Spinal cord (tissue), 10 donors: ENCODE data around the gene SHANK1. TPM values are rescaled to one million over a fixed set of nuclear protein-coding genes. Genes with fewer than 3 reads are reported as not detected.

Experiments
- DNase-seq, 6 donors: peaks; one replicate each; pipeline versions ENCODE4 v3.0.0 to v3.0.0-alpha.2; 2013 to 2015; ENCODE audit warnings: low spot score in 6 of 6, low read depth in 4 of 6
- H3K27ac ChIP-seq: one replicate; pipeline ENCODE4 v1.5.1; 2013; ENCODE audit warnings: low read depth, low read length, control low read depth
- H3K27me3 ChIP-seq: one replicate; pipeline ENCODE4 v1.6.1; 2013; ENCODE audit warnings: low read length; ENCODE audit not compliant: control insufficient read depth, insufficient read depth
- H3K36me3 ChIP-seq: one replicate; pipeline ENCODE4 v1.6.1; 2013; ENCODE audit warnings: low read length; ENCODE audit not compliant: control insufficient read depth, insufficient read depth
- H3K4me1 ChIP-seq: one replicate; pipeline ENCODE4 v1.6.1; 2013; ENCODE audit warnings: low read length; ENCODE audit not compliant: control insufficient read depth, insufficient read depth
- H3K4me3 ChIP-seq: one replicate; pipeline ENCODE4 v1.5.1; 2013; ENCODE audit warnings: low read depth, low read length, control low read depth
- H3K9me3 ChIP-seq: one replicate; pipeline ENCODE4 v1.6.1; 2013; ENCODE audit warnings: low read length; ENCODE audit not compliant: control insufficient read depth, insufficient read depth
- WGBS: methylation state at CpG from one replicate; pipeline ENCODE4 v1.1.5; 2013; ENCODE audit warnings: missing lambda C conversion rate; ENCODE audit not compliant: insufficient coverage; 5-methylcytosine and 5-hydroxymethylcytosine counted together
- polyA plus RNA-seq, 2 donors: library from polyadenylated mRNA; unstranded; fragments of 120-200 nt; gene quantifications; one replicate each; pipeline ENCODE4 v1.2.1, GENCODE V29; 2013; ENCODE audit not compliant: insufficient read length in 2 of 2
- total RNA-seq, 2 donors: library from RNA; depleted of rRNA in 1 of 2; stranded (reverse); fragments of 120-200 nt in 1 of 2; fragments of >200 nt in 1 of 2; gene quantifications; one replicate each; pipeline versions ENCODE4 v1.2.3 to v1.2.4, GENCODE V29; 2013 to 2014
- donor health status: healthy.

SHANK1 gene
- total and polyA plus RNA-seq, 4 donors, result 8.4 to 116 (median 61.9) TPM

GRCh38 chr19:50706387-50706786 lies 13.2 kb downstream of the SHANK1 start:
- WGBS, result 95% methylated on average over 4 of the region's 5 CpGs
- Histone ChIP-seq H3K4me3 (no peak overlapping the region), H3K36me3 (peaks cover 65% of the 10 kb centered on the region), H3K4me1 (no peaks in the 10 kb centered on the region), H3K9me3 (no peaks in the 10 kb centered on the region), H3K27ac (no peak overlapping the region), H3K27me3 (no peaks in the 10 kb centered on the region)
- DNase-seq, result no peak

GRCh38 chr19:50705422-50706019 lies 14.1 kb downstream of the SHANK1 start:
- 42% methylated on average over 6 of the region's 9 CpGs for WGBS

GRCh38 chr19:50703915-50704796 lies 15.4 kb downstream of the SHANK1 start:
- H3K27ac ChIP-seq, result no peak overlapping the region
- no peak overlapping the region for H3K4me3 ChIP-seq
- no peaks in the 10 kb centered on the region for H3K9me3 ChIP-seq
- H3K4me1 ChIP-seq, result no peaks in the 10 kb centered on the region
- no peaks in the 10 kb centered on the region for H3K27me3 ChIP-seq
- DNase-seq, result peak in 2 of 6 donors; percentile 32 to 58
- WGBS, result 47% methylated on average over 19 of the region's 22 CpGs
- H3K36me3 ChIP-seq, result peaks cover 60% of the 10 kb centered on the region

More at GRCh38 chr19:50705422-50706019, 14.1 kb downstream of the SHANK1 start:
- Histone ChIP-seq H3K36me3 (peaks cover 61% of the 10 kb centered on the region), H3K27me3 (no peaks in the 10 kb centered on the region), H3K4me3 (no peak overlapping the region), H3K27ac (no peak overlapping the region), H3K4me1 (no peaks in the 10 kb centered on the region), H3K9me3 (no peaks in the 10 kb centered on the region)
- DNase-seq, result peak in 2 of 6 donors; percentile 65 to 81

- H3K4me1 ChIP-seq, result no peaks in the 10 kb centered on the region
- no peaks in the 10 kb centered on the region for H3K9me3 ChIP-seq
- H3K27me3 ChIP-seq, result no peaks in the 10 kb centered on the region
- H3K36me3 ChIP-seq, result peaks cover 54% of the 10 kb centered on the region
- no peak overlapping the region for H3K27ac ChIP-seq
- H3K4me3 ChIP-seq, result no peak overlapping the region
- 76% methylated on average over 45 of the region's 47 CpGs for WGBS
- no peak for DNase-seq
These were observed 16.5 kb downstream of the SHANK1 start for GRCh38 chr19:50702871-50703829.

GRCh38 chr19:50702158-50702870 lies 17.3 kb downstream of the SHANK1 start:
- WGBS, result 85% methylated on average over 18 of the region's 23 CpGs
- Histone ChIP-seq H3K36me3 (peaks cover 47% of the 10 kb centered on the region), H3K4me1 (no peaks in the 10 kb centered on the region), H3K27me3 (no peaks in the 10 kb centered on the region), H3K4me3 (no peak overlapping the region), H3K27ac (no peak overlapping the region), H3K9me3 (no peaks in the 10 kb centered on the region)
- no peak for DNase-seq

- WGBS, result 90% methylated on average over 10 of the region's 13 CpGs
- DNase-seq, result no peak
- Histone ChIP-seq H3K4me1 (peaks cover 4% of the 10 kb centered on the region), H3K36me3 (peaks cover 52% of the 10 kb centered on the region), H3K4me3 (no peak overlapping the region), H3K27me3 (no peaks in the 10 kb centered on the region), H3K27ac (no peak overlapping the region), H3K9me3 (no peaks in the 10 kb centered on the region)
These were observed 18.1 kb downstream of the SHANK1 start for GRCh38 chr19:50701367-50701985.

GRCh38 chr19:50697414-50698124 lies 22.0 kb downstream of the SHANK1 start:
- Histone ChIP-seq H3K27me3 (peaks cover 8% of the 10 kb centered on the region), H3K4me3 (no peak overlapping the region), H3K4me1 (peaks cover 30% of the 10 kb centered on the region), H3K27ac (no peak overlapping the region), H3K36me3 (peaks cover 37% of the 10 kb centered on the region), H3K9me3 (no peaks in the 10 kb centered on the region)
- WGBS, result 80% methylated on average over 4 of the region's 13 CpGs
- DNase-seq, result no peak

- no peak for DNase-seq
- Histone ChIP-seq H3K9me3 (no peaks in the 10 kb centered on the region), H3K36me3 (peaks cover 31% of the 10 kb centered on the region), H3K4me3 (no peak overlapping the region), H3K27me3 (peaks cover 10% of the 10 kb centered on the region), H3K4me1 (peaks cover 30% of the 10 kb centered on the region), H3K27ac (no peak overlapping the region)
- 55% methylated on average over 12 of the region's 15 CpGs for WGBS
These were observed 23.5 kb downstream of the SHANK1 start for GRCh38 chr19:50696094-50696483.
